Endothelial cell of umbilical vein (primary cell): ENCODE data around the gene GUF1. TPM values are rescaled to one million over a fixed set of nuclear protein-coding genes. Genes with fewer than 3 reads are reported as not detected.

ENCODE experiments used
- BruUV-seq: library from RNA; stranded (reverse); fragments of 400-500 nt; replicated peaks from 2 replicates; lab custom pipeline; 2021; lab: Mats Ljungman, UMichigan
- CTCF ChIA-PET: fragments of 300-600, 350-600 bp; sonication (Branson Sonifier 250); formaldehyde crosslinking; loops from one replicate; lab custom pipeline; 2021; ENCODE audit warnings: antibody characterized with exemption, inconsistent platforms; lab: Charles Lee
- POLR2A ChIA-PET: fragments of 300-600, 350-600 bp; sonication (Branson Sonifier 250); formaldehyde crosslinking; loops from one replicate; lab custom pipeline; 2021; ENCODE audit warnings: antibody characterized with exemption, inconsistent platforms; lab: Charles Lee
- DNase-seq: peaks from one replicate; pipeline ENCODE4 v3.0.0-alpha.2; 2011; ENCODE audit warnings: low read depth, low spot score
- FAIRE-seq: peaks from 2 replicates; lab custom pipeline; 2011; peaks lifted over from hg19 to GRCh38; lab: Jason Lieb, UNC
- H2AFZ ChIP-seq: 2 replicates; pipeline ENCODE4 v1.6.0; 2012; ENCODE audit warnings: low read depth, low read length, control low read depth, inconsistent platforms
- H3K27ac ChIP-seq: 2 replicates; pipeline ENCODE4 v1.5.1; 2011; ENCODE audit warnings: low read depth, mild to moderate bottlenecking, control low read depth, low read length, moderate library complexity; ENCODE audit not compliant: insufficient read depth
- H3K27me3 ChIP-seq, 2 experiments: 2 replicates each; pipeline versions ENCODE4 v1.6.0 to v1.6.1; 2011; ENCODE audit warnings: low read length in 2 of 2, mixed read lengths in 1 of 2; ENCODE audit not compliant: control insufficient read depth in 2 of 2, insufficient read depth in 2 of 2
- H3K36me3 ChIP-seq, 2 experiments: 2 replicates in 1 of 2; 3 replicates in 1 of 2; pipeline ENCODE4 v1.5.1; 2011; ENCODE audit warnings: low read length in 2 of 2, mild to moderate bottlenecking in 1 of 2, moderate library complexity in 1 of 2; ENCODE audit not compliant: control insufficient read depth in 2 of 2, insufficient read depth in 2 of 2; ENCODE audit errors: extremely low read depth in 1 of 2
- H3K4me1 ChIP-seq: 3 replicates; pipeline ENCODE4 v1.5.1; 2011; ENCODE audit warnings: mild to moderate bottlenecking, low read length; ENCODE audit not compliant: control insufficient read depth, insufficient read depth; ENCODE audit errors: extremely low read depth
- H3K4me2 ChIP-seq: 2 replicates; pipeline ENCODE4 v1.6.1; 2011; ENCODE audit warnings: low read length, control low read depth, mixed read lengths; ENCODE audit not compliant: insufficient read depth
- H3K4me3 ChIP-seq, 3 experiments: fragments of 200-600 bp in 1 of 3; sonication (generic), shearing (Covaris generic) in 1 of 3; replicated peaks in 1 of 3; 2 replicates each; pipeline ENCODE4 v1.5.1; 2011 to 2016; ENCODE audit warnings: control low read depth in 3 of 3, low read length in 3 of 3, mild to moderate bottlenecking in 2 of 3, inconsistent platforms in 1 of 3, low read depth in 1 of 3, moderate library complexity in 1 of 3; ENCODE audit not compliant: insufficient read depth in 1 of 3
- H3K79me2 ChIP-seq: 2 replicates; pipeline ENCODE4 v1.6.0; 2012; ENCODE audit warnings: low read length, inconsistent platforms; ENCODE audit not compliant: control insufficient read depth, insufficient read depth
- H3K9ac ChIP-seq: replicated peaks from 2 replicates; pipeline ENCODE3; 2011; ENCODE audit warnings: low read length, control low read depth; ENCODE audit not compliant: insufficient read depth; ENCODE audit errors: extremely low read depth
- H3K9me1 ChIP-seq: replicated peaks from 3 replicates; pipeline ENCODE4 v1.6.0; 2011; ENCODE audit warnings: mild to moderate bottlenecking, low read length; ENCODE audit not compliant: control insufficient read depth, insufficient read depth; ENCODE audit errors: extremely low read depth
- H3K9me3 ChIP-seq: replicated peaks from 2 replicates; pipeline ENCODE4 v1.5.1; 2012; ENCODE audit warnings: low read length, inconsistent platforms; ENCODE audit not compliant: control insufficient read depth, insufficient read depth
- H4K20me1 ChIP-seq: replicated peaks from 2 replicates; pipeline ENCODE3; 2011; ENCODE audit warnings: mild to moderate bottlenecking, low read length; ENCODE audit not compliant: control insufficient read depth, insufficient read depth; ENCODE audit errors: extremely low read depth
- CTCF ChIP-seq, 2 donors: IDR thresholded peaks; 1 replicate in 1 of 2; 2 replicates in 1 of 2; pipeline ENCODE4 v1.5.1; 2011; ENCODE audit warnings: low read length in 2 of 2, mild to moderate bottlenecking in 2 of 2, moderate library complexity in 2 of 2, control low read depth in 1 of 2, inconsistent platforms in 1 of 2, low read depth in 1 of 2; ENCODE audit not compliant: insufficient read depth in 1 of 2; ENCODE audit errors: extremely low read depth in 1 of 2
- EZH2 ChIP-seq: IDR thresholded peaks from 2 replicates; pipeline ENCODE4 v1.6.1; 2012; ENCODE audit warnings: borderline replicate concordance, low read depth, mild to moderate bottlenecking, moderate library complexity, low read length, inconsistent platforms; ENCODE audit not compliant: severe bottlenecking
- FOS ChIP-seq: IDR thresholded peaks from 2 replicates; pipeline ENCODE4 v1.6.1; 2011; ENCODE audit warnings: mild to moderate bottlenecking, low read length, moderate library complexity, borderline replicate concordance; ENCODE audit not compliant: insufficient read depth
- GATA2 ChIP-seq: IDR thresholded peaks from 2 replicates; pipeline ENCODE4 v1.7.0; 2011; ENCODE audit warnings: low read depth, mild to moderate bottlenecking, moderate library complexity, mixed read lengths, low read length; ENCODE audit not compliant: insufficient read length, insufficient read depth
- JUN ChIP-seq: IDR thresholded peaks from 2 replicates; pipeline ENCODE4 v1.6.1; 2011; ENCODE audit warnings: borderline replicate concordance, low read depth; ENCODE audit not compliant: insufficient read length, insufficient read depth
- MAX ChIP-seq: IDR thresholded peaks from 2 replicates; pipeline ENCODE4 v1.6.1; 2011; ENCODE audit not compliant: insufficient read depth, insufficient read length
- MYC ChIP-seq: IDR thresholded peaks from one replicate; pipeline ENCODE4 v1.6.1; 2011; ENCODE audit warnings: mild to moderate bottlenecking, low read depth, low read length
- POLR2A ChIP-seq: IDR thresholded peaks from 2 replicates; pipeline ENCODE4 v1.6.1; 2012; ENCODE audit warnings: low read depth, mild to moderate bottlenecking, control low read depth, low read length
- POLR2AphosphoS5 ChIP-seq: IDR thresholded peaks from 2 replicates; pipeline ENCODE4 v1.6.1; 2012; ENCODE audit warnings: low read depth, mild to moderate bottlenecking, control low read depth, low read length, moderate library complexity; ENCODE audit not compliant: insufficient read depth
- dilution Hi-C: fragments of 300-500 bp; cut with MboI; formaldehyde crosslinking; loops from one replicate; pipeline ENCODE4 v1.15.0; 2019; ENCODE audit warnings: low sequenced_read_pairs; ENCODE audit not compliant: extremely low pct_ligation_motif_present
- intact Hi-C: fragments of 100-400 bp; cut with micrococcal nuclease; formaldehyde crosslinking; loops from one replicate; pipeline ENCODE4 v1.10.0; 2022
- polyA plus RNA-seq, 4 experiments: library from polyadenylated mRNA; depleted of rRNA in 3 of 4; stranded (reverse) in 3 of 4; unstranded in 1 of 4; fragments of >200 nt; gene quantifications; 2 replicates each; pipeline versions ENCODE4 v1.2.1 to v1.2.3, GENCODE V29; 2011 to 2012; ENCODE audit warnings: missing spikeins in 1 of 4
- total RNA-seq: library from RNA; stranded (reverse); gene quantifications from 2 replicates; pipeline ENCODE4 v1.2.3, GENCODE V29; 2021

The GUF1 gene
- total and polyA plus RNA-seq, 2 donors (not counting 3 experiments of a cell fraction or from before 2014, with no cell fraction given), result 5.4 to 19.9 TPM

GRCh38 chr4:44679060-44679459 is 840 bp downstream of the GUF1 start:
- Histone ChIP-seq H3K9me3 (no peaks in the 10 kb centered on the region), H3K9me1 (no peaks in the 10 kb centered on the region), H4K20me1 (no peaks in the 10 kb centered on the region), H3K79me2 (peaks cover 27% of the 10 kb centered on the region), H3K4me2 (peak overlapping the region; percentile 99), H3K27me3 (peaks cover 0 to 6% of the 10 kb centered on the region in 2 experiments), H3K27ac (peak overlapping the region; percentile 83), H3K9ac (peak overlapping the region; percentile 89), H3K36me3 (peaks cover 0 to 10% of the 10 kb centered on the region in 2 experiments), H3K4me1 (peaks cover 18% of the 10 kb centered on the region), H2AFZ (peak overlapping the region; percentile 82), H3K4me3 (peak overlapping the region; percentile 66 to 87 (median 68))
- DNase-seq, result no peak
- FAIRE-seq, result no peak
- ChIA-PET CTCF (interaction anchor here (1.0 to 1.5 kb wide), 2 partner anchors 22 to 47 kb away, joined by 3 to 7 read pairs; partner anchors contain the start of gene GNPDA2), POLR2A (interaction anchor here (1.4 kb wide), 1 partner anchor 15 kb away, joined by 4 read pairs; no protein-coding TSS in a partner anchor)
- dilution Hi-C loops (no loop called here), intact Hi-C loops (no loop called here)
- no TSS peak for BruUV-seq
- TF ChIP-seq JUN (no peak), CTCF (IDR thresholded peaks at IDR 0.05; ENCODE audit: extremely low read depth in 1 of 2, insufficient read depth in 1 of 2, low read depth in 1 of 2, low read length in 2 of 2) (no peak), MAX (no peak), EZH2 (no peak), GATA2 (no peak), FOS (no peak), POLR2AphosphoS5 (no peak), POLR2A (no peak), MYC (no peak)
